Sigmoid colon (tissue), 7 donors: ENCODE measurements around the gene CAD. TPM values are rescaled to one million over a fixed set of nuclear protein-coding genes. Genes with fewer than 3 reads are reported as not detected.

ENCODE experiments used
- DNase-seq: peaks from one replicate; pipeline ENCODE4 v3.0.0-alpha.2; 2019
- H3K27ac ChIP-seq, 4 donors: fragments of 200-600 bp; sonication (generic); one replicate each; pipeline ENCODE4 v1.5.1; 2016 to 2019; ENCODE audit warnings: mild to moderate bottlenecking in 1 of 4
- H3K27me3 ChIP-seq, 3 donors: fragments of 200-600 bp; sonication (generic); one replicate each; pipeline ENCODE4 v1.5.1; 2019; ENCODE audit warnings: mild to moderate bottlenecking in 1 of 3
- H3K36me3 ChIP-seq, 4 donors: fragments of 200-600 bp; sonication (generic); one replicate each; pipeline ENCODE4 v1.5.1; 2016 to 2019
- H3K4me1 ChIP-seq, 4 donors: fragments of 200-600 bp; sonication (generic); one replicate each; pipeline ENCODE4 v1.5.1; 2017 to 2019
- H3K4me3 ChIP-seq, 4 donors: fragments of 200-600 bp; sonication (generic); one replicate each; pipeline ENCODE4 v1.5.1; 2017 to 2019; ENCODE audit warnings: mild to moderate bottlenecking in 2 of 4, moderate library complexity in 1 of 4
- H3K9me3 ChIP-seq, 4 donors: fragments of 200-600 bp in 3 of 4; sonication (generic) in 3 of 4; one replicate each; pipeline versions ENCODE4 v1.5.1 to v1.6.1; 2013 to 2019
- EP300 ChIP-seq, 4 donors: sonication (generic); formaldehyde crosslinking; IDR thresholded peaks; one replicate each; pipeline ENCODE4 v1.6.1; 2017; ENCODE audit warnings: antibody characterized with exemption in 4 of 4
- POLR2A ChIP-seq, 2 donors: fragments of 450-650 bp; IDR thresholded peaks; one replicate each; pipeline ENCODE4 v1.6.1; 2016; ENCODE audit warnings: antibody characterized with exemption in 2 of 2, mild to moderate bottlenecking in 2 of 2, moderate library complexity in 2 of 2
- POLR2AphosphoS5 ChIP-seq, 4 donors: sonication (generic); formaldehyde crosslinking; IDR thresholded peaks; one replicate each; pipeline ENCODE4 v1.6.1; 2017; ENCODE audit warnings: antibody characterized with exemption in 4 of 4
- WGBS, 2 donors: extraction: QIAGEN DNeasy Blood & Tissue Kit; methylation state at CpG; one replicate each; pipeline ENCODE4 v1.1.7; 2013; 5-methylcytosine and 5-hydroxymethylcytosine counted together
- intact Hi-C: fragments of 100-400 bp; cut with DNase I; formaldehyde crosslinking; loops from one replicate; pipeline ENCODE4 v1.15.1; 2023
- polyA plus RNA-seq, 3 donors: library from polyadenylated mRNA; stranded (reverse); fragments of 200-250 nt; gene quantifications; one replicate each; pipeline ENCODE4 v1.2.3, GENCODE V29; 2013
- total RNA-seq, 4 donors: library from RNA; depleted of rRNA; stranded (reverse); fragments of >200 nt; gene quantifications; one replicate each; pipeline ENCODE4 v1.1.0, GENCODE V29; 2016
- TF ChIP-seq, protein P1 (sequence below), 4 experiments: fragments of 450-650 bp in 3 of 4; fragments of 200-600 bp in 1 of 4; IDR thresholded peaks; one replicate each; pipeline ENCODE4 v1.5.1; 2016 to 2019; ENCODE audit warnings: antibody characterized with exemption in 4 of 4, mild to moderate bottlenecking in 3 of 4, moderate library complexity in 2 of 4
- donor health status: healthy with polysubstance abuse.
- donor health status: Bipolar disorder and iron deficiency.
- donor health status: healthy.

Gene CAD
- total and polyA plus RNA-seq, 7 donors = 1.8 to 27.4 (median 12.8) TPM

DNA sequence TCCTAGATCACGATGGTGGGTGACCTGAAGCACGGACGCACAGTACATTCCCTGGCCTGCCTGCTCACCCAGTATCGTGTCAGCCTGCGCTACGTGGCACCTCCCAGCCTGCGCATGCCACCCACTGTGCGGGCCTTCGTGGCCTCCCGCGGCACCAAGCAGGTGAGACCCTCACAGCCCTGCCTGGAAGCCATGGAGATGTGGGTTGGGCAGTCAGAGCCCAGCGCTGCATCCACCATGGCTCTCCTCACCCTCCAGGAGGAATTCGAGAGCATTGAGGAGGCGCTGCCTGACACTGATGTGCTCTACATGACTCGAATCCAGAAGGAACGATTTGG lies 25.4 kb downstream of the CAD start:
- intact Hi-C loops = no loop called here
- DNase-seq = no peak
- no peak overlapping the region for H3K27ac ChIP-seq
- peaks cover 8 to 72% (median 49%) of the 10 kb centered on the region in 4 donors for H3K36me3 ChIP-seq
- no peak overlapping the region for H3K4me3 ChIP-seq
- no peaks in the 10 kb centered on the region for H3K27me3 ChIP-seq
- 97 to 98% methylated on average over 16 of the region's 16 CpGs for WGBS, 2 donors
- no peaks in the 10 kb centered on the region for H3K4me1 ChIP-seq
- no peaks in the 10 kb centered on the region for H3K9me3 ChIP-seq
- TF ChIP-seq EP300 (IDR thresholded peaks at IDR 0.05) = no peak
- no peak for TF ChIP-seq POLR2AphosphoS5 (IDR thresholded peaks at IDR 0.05)
- TF ChIP-seq POLR2A (IDR thresholded peaks at IDR 0.05) = no peak
- TF ChIP-seq, protein P1, sequence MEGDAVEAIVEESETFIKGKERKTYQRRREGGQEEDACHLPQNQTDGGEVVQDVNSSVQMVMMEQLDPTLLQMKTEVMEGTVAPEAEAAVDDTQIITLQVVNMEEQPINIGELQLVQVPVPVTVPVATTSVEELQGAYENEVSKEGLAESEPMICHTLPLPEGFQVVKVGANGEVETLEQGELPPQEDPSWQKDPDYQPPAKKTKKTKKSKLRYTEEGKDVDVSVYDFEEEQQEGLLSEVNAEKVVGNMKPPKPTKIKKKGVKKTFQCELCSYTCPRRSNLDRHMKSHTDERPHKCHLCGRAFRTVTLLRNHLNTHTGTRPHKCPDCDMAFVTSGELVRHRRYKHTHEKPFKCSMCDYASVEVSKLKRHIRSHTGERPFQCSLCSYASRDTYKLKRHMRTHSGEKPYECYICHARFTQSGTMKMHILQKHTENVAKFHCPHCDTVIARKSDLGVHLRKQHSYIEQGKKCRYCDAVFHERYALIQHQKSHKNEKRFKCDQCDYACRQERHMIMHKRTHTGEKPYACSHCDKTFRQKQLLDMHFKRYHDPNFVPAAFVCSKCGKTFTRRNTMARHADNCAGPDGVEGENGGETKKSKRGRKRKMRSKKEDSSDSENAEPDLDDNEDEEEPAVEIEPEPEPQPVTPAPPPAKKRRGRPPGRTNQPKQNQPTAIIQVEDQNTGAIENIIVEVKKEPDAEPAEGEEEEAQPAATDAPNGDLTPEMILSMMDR (IDR thresholded peaks at IDR 0.05) = no peak

DNA sequence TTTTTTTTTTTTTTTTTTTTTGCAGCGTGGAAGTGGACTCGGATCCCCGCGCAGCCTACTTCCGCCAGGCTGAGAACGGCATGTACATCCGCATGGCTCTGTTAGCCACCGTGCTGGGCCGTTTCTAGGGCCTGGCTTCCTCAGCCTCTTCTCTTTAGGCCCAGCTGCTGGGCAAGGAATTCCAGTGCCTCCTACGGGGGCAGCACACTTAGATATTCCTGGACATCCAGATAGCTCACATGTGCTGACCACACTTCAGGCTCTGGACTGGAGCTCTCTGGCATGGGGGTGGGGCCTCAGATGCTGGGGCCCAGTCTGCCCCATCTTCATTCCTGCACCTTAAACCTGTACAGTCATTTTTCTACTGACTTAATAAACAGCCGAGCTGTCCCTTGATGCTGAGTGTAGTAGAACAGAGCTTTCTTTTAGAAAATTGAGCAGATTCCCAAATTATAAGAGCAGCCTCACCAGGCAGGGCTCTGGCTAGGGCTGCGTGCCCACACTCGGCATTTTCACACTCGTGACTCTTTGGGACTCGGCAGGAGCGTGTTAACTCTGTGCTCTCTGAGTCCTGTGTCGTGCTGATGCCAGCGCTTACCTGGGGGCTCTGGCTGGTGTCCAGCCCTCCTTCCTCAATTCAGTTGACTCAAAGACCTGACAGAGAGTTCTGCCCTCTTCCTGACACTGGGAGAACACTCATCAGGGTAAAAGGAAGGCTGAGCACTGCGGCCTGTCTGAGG lies 26.4 kb downstream of the CAD start:
- WGBS, 2 donors = 91 to 93% methylated on average over 19 of the region's 19 CpGs
- Histone ChIP-seq H3K27ac (no peak overlapping the region), H3K4me3 (no peak overlapping the region), H3K36me3 (peaks cover under 1 to 62% (median 40%) of the 10 kb centered on the region in 4 donors), H3K4me1 (no peaks in the 10 kb centered on the region), H3K9me3 (no peaks in the 10 kb centered on the region), H3K27me3 (no peaks in the 10 kb centered on the region)
- intact Hi-C loops = no loop called here
- DNase-seq = no peak
- no peak for TF ChIP-seq EP300 (IDR thresholded peaks at IDR 0.05)
- TF ChIP-seq, protein P1 (IDR thresholded peaks at IDR 0.05) = no peak
- TF ChIP-seq POLR2AphosphoS5 (IDR thresholded peaks at IDR 0.05) = no peak

DNA sequence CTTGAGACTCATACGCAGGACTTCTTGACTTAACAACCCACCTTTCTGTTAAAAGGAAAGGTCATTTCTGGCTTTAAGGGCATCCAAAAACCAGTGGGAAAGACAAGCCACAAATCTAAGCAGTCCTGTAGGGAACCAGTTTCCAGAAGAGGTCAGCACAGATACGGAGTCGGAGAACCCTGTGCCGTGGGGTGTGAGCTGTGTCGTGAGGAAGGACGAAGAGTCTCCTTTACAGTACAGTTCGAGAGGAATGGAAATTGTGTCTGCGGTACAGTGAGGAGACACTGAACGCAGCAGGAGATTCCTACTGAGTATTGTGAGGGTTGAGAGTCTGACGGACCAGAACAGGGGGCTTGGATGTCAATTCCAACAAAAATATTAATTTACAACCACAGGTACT lies 27.9 kb downstream of the CAD start:
- Histone ChIP-seq H3K9me3 (no peaks in the 10 kb centered on the region), H3K36me3 (peaks cover 0 to 46% (median 29%) of the 10 kb centered on the region in 4 donors), H3K27me3 (peaks cover 0 to 5% (median 0%) of the 10 kb centered on the region in 3 donors), H3K4me3 (no peak overlapping the region), H3K27ac (no peak overlapping the region), H3K4me1 (peaks cover 0 to 7% (median 3%) of the 10 kb centered on the region in 4 donors)
- TF ChIP-seq POLR2A (IDR thresholded peaks at IDR 0.05) = no peak
- TF ChIP-seq EP300 (IDR thresholded peaks at IDR 0.05) = no peak
- DNase-seq = no peak
- intact Hi-C loops = no loop called here
- 80 to 83% methylated on average over 10 of the region's 10 CpGs for WGBS, 2 donors

DNA sequence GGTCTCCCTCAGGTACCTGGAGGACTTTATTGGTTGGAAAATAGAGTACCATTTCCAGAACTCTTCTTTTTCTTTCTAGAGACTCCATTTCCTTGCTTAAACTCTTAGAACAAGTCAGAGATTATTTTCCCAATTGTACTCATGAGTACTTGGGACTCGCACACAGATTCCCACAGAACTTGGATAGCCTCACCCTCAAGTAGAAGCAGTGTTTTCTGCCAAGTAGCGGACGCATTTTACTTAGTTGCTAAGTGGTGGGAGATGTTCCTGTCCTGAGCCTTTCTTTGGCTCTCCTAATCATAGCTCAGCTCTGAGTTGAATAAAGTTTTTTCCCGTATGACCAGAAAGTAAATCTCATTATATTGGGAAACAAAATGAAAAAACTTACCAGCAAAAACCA lies 28.5 kb downstream of the CAD start:
- intact Hi-C loops = no loop called here
- H3K27me3 ChIP-seq = peaks cover 0 to 10% (median 0%) of the 10 kb centered on the region in 3 donors
- no peak for DNase-seq
- H3K4me1 ChIP-seq = peaks cover 0 to 10% (median 5%) of the 10 kb centered on the region in 4 donors
- WGBS, 2 donors = 83 to 87% methylated on average over 4 of the region's 4 CpGs
- H3K4me3 ChIP-seq = no peak overlapping the region
- H3K36me3 ChIP-seq = peaks cover 0 to 41% (median 25%) of the 10 kb centered on the region in 4 donors
- no peak overlapping the region for H3K27ac ChIP-seq
- H3K9me3 ChIP-seq = no peaks in the 10 kb centered on the region
- TF ChIP-seq, protein P1 (IDR thresholded peaks at IDR 0.05) = no peak
- TF ChIP-seq EP300 (IDR thresholded peaks at IDR 0.05) = no peak
- TF ChIP-seq POLR2AphosphoS5 (IDR thresholded peaks at IDR 0.05) = no peak

DNA sequence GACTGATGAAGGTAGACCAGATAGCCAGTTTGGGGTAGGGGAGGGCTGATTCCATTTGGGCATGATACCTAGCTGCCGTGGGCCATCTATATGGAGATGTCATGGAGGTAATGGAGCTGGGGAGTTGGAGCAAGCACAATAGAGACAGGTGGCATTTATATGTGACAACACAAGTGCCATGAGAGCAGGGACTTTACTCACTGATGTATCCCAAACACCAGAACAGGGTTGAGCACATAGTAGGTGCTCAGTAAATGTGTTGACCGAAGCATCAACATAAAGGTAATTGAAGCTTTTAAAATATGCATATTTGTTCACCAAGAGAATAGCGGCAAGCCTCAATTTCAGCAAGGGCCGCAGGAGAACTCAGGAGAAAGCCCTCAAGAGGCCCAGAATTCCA lies 30.7 kb downstream of the CAD start:
- H3K9me3 ChIP-seq = no peaks in the 10 kb centered on the region
- no peak overlapping the region for H3K27ac ChIP-seq
- peaks cover 0 to 18% (median 6%) of the 10 kb centered on the region in 4 donors for H3K36me3 ChIP-seq
- intact Hi-C loops = no loop called here
- H3K4me3 ChIP-seq = no peak overlapping the region
- H3K4me1 ChIP-seq = peaks cover 0 to 10% (median 5%) of the 10 kb centered on the region in 4 donors
- TF ChIP-seq POLR2A (IDR thresholded peaks at IDR 0.05) (no peak), EP300 (IDR thresholded peaks at IDR 0.05) (no peak), POLR2AphosphoS5 (IDR thresholded peaks at IDR 0.05) (no peak)
- TF ChIP-seq, protein P1 (IDR thresholded peaks at IDR 0.05) = no peak
- DNase-seq = no peak
- 67 to 81% methylated on average over 4 of the region's 4 CpGs for WGBS, 2 donors
- H3K27me3 ChIP-seq = peaks cover 0 to 20% (median 0%) of the 10 kb centered on the region in 3 donors
